Right lobe of liver (tissue), 6 donors: ENCODE measurements around the gene CFAP61. TPM values are rescaled to one million over a fixed set of nuclear protein-coding genes. Genes with fewer than 3 reads are reported as not detected.
A peak's percentile ranks its signal among the peaks of the same experiment; 100 is the strongest.

ENCODE experiments used
- ATAC-seq, 4 donors: fragments of 200-7000 bp; cut with Tn5 transposase; one replicate each; pipeline ENCODE4 v1.9.1; 2020; ENCODE audit warnings: mild to moderate bottlenecking in 4 of 4, moderate library complexity in 4 of 4
- DNase-seq, 3 donors: peaks; one replicate each; pipeline ENCODE4 v3.0.0-alpha.2; 2020
- H3K27ac ChIP-seq, 3 donors: fragments of 200-600 bp; one replicate each; pipeline ENCODE4 v1.8.0; 2022
- H3K27me3 ChIP-seq, 2 donors: fragments of 200-600 bp; one replicate each; pipeline ENCODE4 v1.8.0; 2022
- H3K36me3 ChIP-seq, 4 donors: fragments of 200-600 bp; sonication (generic) in 1 of 4; one replicate each; pipeline versions ENCODE4 v1.5.1 to v1.8.0; 2017 to 2022; ENCODE audit warnings: control low read depth in 1 of 4
- H3K4me1 ChIP-seq, 4 donors: fragments of 200-600 bp; sonication (generic) in 1 of 4; one replicate each; pipeline versions ENCODE4 v1.5.1 to v1.8.0; 2017 to 2022; ENCODE audit warnings: control low read depth in 1 of 4
- H3K4me3 ChIP-seq, 3 donors: fragments of 200-600 bp; one replicate each; pipeline ENCODE4 v1.8.0; 2022
- H3K9me3 ChIP-seq, 4 donors: fragments of 200-600 bp; sonication (generic) in 1 of 4; one replicate each; pipeline versions ENCODE4 v1.5.1 to v1.8.0; 2017 to 2022; ENCODE audit warnings: control low read depth in 1 of 4
- POLR2A ChIP-seq: fragments of 450-650 bp; IDR thresholded peaks from one replicate; pipeline ENCODE4 v1.6.1; 2017; ENCODE audit warnings: antibody characterized with exemption, mild to moderate bottlenecking
- WGBS: methylation state at CpG from one replicate; pipeline ENCODE4 v1.1.6; 2018; ENCODE audit warnings: low coverage, low lambda C conversion rate; ENCODE audit not compliant: insufficient coverage; ENCODE audit errors: missing lambda C conversion rate; 5-methylcytosine and 5-hydroxymethylcytosine counted together
- intact Hi-C, 2 donors: fragments of 100-400 bp; cut with DNase I; formaldehyde crosslinking; loops; one replicate each; pipeline versions ENCODE4 v1.11.2 to v1.14.1; 2022
- total RNA-seq, 6 experiments: library from RNA; depleted of rRNA in 2 of 6; stranded (reverse); fragments of >200 nt in 2 of 6; fragmentation: NEBNext Ultra II Directional in 3 of 6; extraction: Animal tissue kit (Norgen Biotek cat#: 25700) in 3 of 6; gene quantifications; one replicate each; pipeline versions ENCODE4 v1.1.0 to v1.2.4, GENCODE V29; 2016 to 2023
- TF ChIP-seq, protein P1 (sequence below), 4 donors: fragments of 200-600 bp in 3 of 4; fragments of 450-650 bp in 1 of 4; IDR thresholded peaks; one replicate each; pipeline versions ENCODE4 v1.5.1 to v1.8.0; 2016 to 2022; ENCODE audit warnings: antibody characterized with exemption in 4 of 4, mild to moderate bottlenecking in 2 of 4
- donor health status: DM: no; HTN: yes; CAD: no.
- donor health status: DM: no; HTN: no; CAD: no.
- donor health status: DM: no; HTN: no; CAD: no.
- donor health status: DM: no; HTN: yes; CAD: no.
- donor health status: DM: no; HTN: yes; CAD: no.

The CFAP61 gene
- total RNA-seq, 6 experiments from 2014 or later, result not detected

GRCh38 chr20:20358801-20359200 lies 306.5 kb downstream of the CFAP61 start:
- H3K27me3 ChIP-seq, result peaks cover 0 to 4% of the 10 kb centered on the region in 2 donors
- TF ChIP-seq POLR2A, result no peak
- DNase-seq, result no peak
- H3K4me3 ChIP-seq, result no peak overlapping the region
- H3K4me1 ChIP-seq, result peaks cover 0 to 10% (median 0%) of the 10 kb centered on the region in 4 donors
- ATAC-seq, result no peak
- intact Hi-C loops, result no loop called here
- no peak overlapping the region for H3K27ac ChIP-seq
- H3K9me3 ChIP-seq, result no peaks in the 10 kb centered on the region
- H3K36me3 ChIP-seq, result no peaks in the 10 kb centered on the region

DNA sequence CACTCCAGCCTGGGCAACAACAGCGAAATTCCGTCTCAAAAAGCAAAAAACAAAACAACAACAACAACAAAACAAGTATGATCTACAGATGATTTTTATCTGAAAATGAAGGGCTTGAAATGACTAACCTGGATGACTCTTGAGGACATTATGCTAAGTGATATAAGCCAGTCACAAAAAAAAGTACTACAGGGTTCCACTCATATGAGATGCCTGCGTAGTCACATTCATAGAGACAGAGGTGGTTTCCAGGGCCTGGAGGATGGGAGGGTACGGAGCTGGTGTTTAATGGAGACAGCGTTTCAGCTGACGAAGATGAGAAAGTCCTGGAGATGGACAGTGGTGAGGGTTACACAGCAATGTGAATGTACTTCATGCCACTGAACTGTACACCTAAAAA lies 307.3 kb downstream of the CFAP61 start:
- Histone ChIP-seq H3K27me3 (peaks cover 0 to 12% of the 10 kb centered on the region in 2 donors), H3K9me3 (no peaks in the 10 kb centered on the region), H3K4me1 (peaks cover 0 to 10% (median 0%) of the 10 kb centered on the region in 4 donors), H3K36me3 (no peaks in the 10 kb centered on the region), H3K4me3 (no peak overlapping the region), H3K27ac (no peak overlapping the region)
- ATAC-seq (no peak), DNase-seq (no peak)
- 46% methylated on average over 6 of the region's 6 CpGs for WGBS
- intact Hi-C loops, result loop anchor here in 1 of 2 donors (10.0 kb wide), 1 partner anchor 205 kb away; no protein-coding TSS in a partner anchor
- TF ChIP-seq, protein P1, sequence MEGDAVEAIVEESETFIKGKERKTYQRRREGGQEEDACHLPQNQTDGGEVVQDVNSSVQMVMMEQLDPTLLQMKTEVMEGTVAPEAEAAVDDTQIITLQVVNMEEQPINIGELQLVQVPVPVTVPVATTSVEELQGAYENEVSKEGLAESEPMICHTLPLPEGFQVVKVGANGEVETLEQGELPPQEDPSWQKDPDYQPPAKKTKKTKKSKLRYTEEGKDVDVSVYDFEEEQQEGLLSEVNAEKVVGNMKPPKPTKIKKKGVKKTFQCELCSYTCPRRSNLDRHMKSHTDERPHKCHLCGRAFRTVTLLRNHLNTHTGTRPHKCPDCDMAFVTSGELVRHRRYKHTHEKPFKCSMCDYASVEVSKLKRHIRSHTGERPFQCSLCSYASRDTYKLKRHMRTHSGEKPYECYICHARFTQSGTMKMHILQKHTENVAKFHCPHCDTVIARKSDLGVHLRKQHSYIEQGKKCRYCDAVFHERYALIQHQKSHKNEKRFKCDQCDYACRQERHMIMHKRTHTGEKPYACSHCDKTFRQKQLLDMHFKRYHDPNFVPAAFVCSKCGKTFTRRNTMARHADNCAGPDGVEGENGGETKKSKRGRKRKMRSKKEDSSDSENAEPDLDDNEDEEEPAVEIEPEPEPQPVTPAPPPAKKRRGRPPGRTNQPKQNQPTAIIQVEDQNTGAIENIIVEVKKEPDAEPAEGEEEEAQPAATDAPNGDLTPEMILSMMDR (IDR thresholded peaks at IDR 0.05), result no peak
- no peak for TF ChIP-seq POLR2A

- peaks cover 0 to 20% of the 10 kb centered on the region in 2 donors for H3K27me3 ChIP-seq
- H3K36me3 ChIP-seq, result no peaks in the 10 kb centered on the region
- DNase-seq, result no peak
- intact Hi-C loops, result loop anchor here in 1 of 2 donors (10.0 kb wide), 1 partner anchor 204 kb away; no protein-coding TSS in a partner anchor
- H3K9me3 ChIP-seq, result no peaks in the 10 kb centered on the region
- under 1% methylated on average over 6 of the region's 6 CpGs for WGBS
- no peak for TF ChIP-seq POLR2A
- TF ChIP-seq, protein P1 (IDR thresholded peaks at IDR 0.05), result peak; percentile 64 to 71 (median 68)
- H3K27ac ChIP-seq, result no peak overlapping the region
- peaks cover 0 to 10% (median 0%) of the 10 kb centered on the region in 4 donors for H3K4me1 ChIP-seq
- no peak overlapping the region for H3K4me3 ChIP-seq
- ATAC-seq, result peak; percentile 94 to 98 (median 96)
These were observed 308.1 kb downstream of the CFAP61 start for GRCh38 chr20:20360464-20360863.

DNA sequence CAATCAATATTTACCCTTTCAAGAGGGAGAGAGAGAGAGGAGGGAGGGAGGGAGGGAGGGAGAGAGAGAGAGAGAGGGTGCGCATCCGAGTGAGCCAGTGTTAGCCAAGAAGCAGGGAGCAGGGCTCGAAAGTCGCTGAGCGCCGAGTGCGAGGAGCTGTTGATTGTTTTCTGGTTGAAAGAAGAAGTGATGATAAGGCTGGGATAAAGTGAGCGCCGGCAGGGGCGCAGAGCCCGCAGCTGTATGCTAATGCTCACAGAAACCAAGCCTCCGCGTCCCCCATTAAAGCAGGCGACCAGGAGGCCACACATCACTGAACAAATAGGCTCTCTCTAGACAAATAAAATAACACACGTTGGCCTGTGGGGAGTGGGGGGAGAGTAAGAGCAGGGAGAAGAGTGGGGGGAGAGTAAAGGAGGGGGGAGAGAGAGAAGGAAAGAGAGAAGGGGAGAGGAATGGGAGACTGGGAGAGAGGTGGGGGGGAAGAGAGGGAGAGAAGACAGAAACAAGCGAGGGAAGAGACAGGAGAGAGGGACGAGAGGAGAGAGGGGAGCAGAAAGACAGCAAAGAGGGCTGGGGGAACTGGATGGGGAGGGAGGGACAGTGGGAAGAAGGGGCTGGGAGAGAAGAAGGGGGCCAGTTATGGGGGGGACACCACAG lies 310.6 kb downstream of the CFAP61 start:
- no peaks in the 10 kb centered on the region for H3K36me3 ChIP-seq
- peaks cover 0 to 35% of the 10 kb centered on the region in 2 donors for H3K27me3 ChIP-seq
- intact Hi-C loops, result loop anchor here in 1 of 2 donors (10.0 kb wide), 1 partner anchor 202 kb away; no protein-coding TSS in a partner anchor
- WGBS, result 2% methylated on average over 17 of the region's 17 CpGs
- no peak for TF ChIP-seq POLR2A
- TF ChIP-seq, protein P1 (IDR thresholded peaks at IDR 0.05), result no peak
- DNase-seq, result no peak
- H3K4me3 ChIP-seq, result no peak overlapping the region
- no peak for ATAC-seq
- H3K27ac ChIP-seq, result no peak overlapping the region
- no peaks in the 10 kb centered on the region for H3K9me3 ChIP-seq
- H3K4me1 ChIP-seq, result peaks cover 0 to 20% (median 0%) of the 10 kb centered on the region in 4 donors

- no peak for DNase-seq
- Histone ChIP-seq H3K4me1 (peaks cover 0 to 20% (median 0%) of the 10 kb centered on the region in 4 donors), H3K4me3 (no peak overlapping the region), H3K27me3 (peaks cover 0 to 35% of the 10 kb centered on the region in 2 donors), H3K27ac (no peak overlapping the region), H3K36me3 (no peaks in the 10 kb centered on the region), H3K9me3 (no peaks in the 10 kb centered on the region)
- TF ChIP-seq POLR2A, result no peak
- intact Hi-C loops, result loop anchor here in 1 of 2 donors (10.0 kb wide), 1 partner anchor 201 kb away; no protein-coding TSS in a partner anchor
- ATAC-seq, result no peak
- WGBS, result 6% methylated on average over 11 of the region's 15 CpGs
These were observed 311.1 kb downstream of the CFAP61 start for GRCh38 chr20:20363434-20363798.
